ENCODE data around the gene SOHLH1.

The SOHLH1 gene

GRCh38 chr9:135660407-135660806 is 38.9 kb downstream of the SOHLH1 start:
- TF ChIP-seq EZH2phosphoT487 (IDR thresholded peaks at IDR 0.05; ENCODE audit: borderline replicate concordance, low read length) (no peak), CTCF (IDR thresholded peaks at IDR 0.05; ENCODE audit: low read depth, low read length, poor library complexity, severe bottlenecking) (no peak)
- Histone ChIP-seq H3K4me1 (ENCODE audit: control insufficient read depth, low read length) (no peaks in the 10 kb centered on the region), H3K4me2 (ENCODE audit: low read length) (no peak overlapping the region), H3K36me3 (ENCODE audit: control insufficient read depth, low read length) (no peaks in the 10 kb centered on the region), H3K4me3 (ENCODE audit: low read length) (no peak overlapping the region), H3F3A (ENCODE audit: control insufficient read depth, insufficient read depth) (no peaks in the 10 kb centered on the region), H4K20me1 (ENCODE audit: control insufficient read depth, insufficient read depth, low read depth, low read length) (no peaks in the 10 kb centered on the region), H3K9me3 (ENCODE audit: control insufficient read depth, insufficient read depth, low read length) (no peaks in the 10 kb centered on the region), H3K27ac (ENCODE audit: low read depth, low read length) (no peak overlapping the region), H3K79me2 (ENCODE audit: control insufficient read depth, low read length) (no peaks in the 10 kb centered on the region), H3K9me2 (replicated peaks; ENCODE audit: control insufficient read depth, low read length) (no peaks in the 10 kb centered on the region), H3K27me3 (ENCODE audit: control insufficient read depth, low read length) (no peaks in the 10 kb centered on the region)

- Histone ChIP-seq H3K27me3 (ENCODE audit: control insufficient read depth, low read length) (no peaks in the 10 kb centered on the region), H3K4me2 (ENCODE audit: low read length) (no peak overlapping the region), H3K9me3 (ENCODE audit: control insufficient read depth, insufficient read depth, low read length) (no peaks in the 10 kb centered on the region), H4K20me1 (ENCODE audit: control insufficient read depth, insufficient read depth, low read depth, low read length) (no peaks in the 10 kb centered on the region), H3K9me2 (replicated peaks; ENCODE audit: control insufficient read depth, low read length) (no peaks in the 10 kb centered on the region), H3K79me2 (ENCODE audit: control insufficient read depth, low read length) (no peaks in the 10 kb centered on the region), H3K27ac (ENCODE audit: low read depth, low read length) (no peak overlapping the region), H3K4me3 (ENCODE audit: low read length) (no peak overlapping the region), H3F3A (ENCODE audit: control insufficient read depth, insufficient read depth) (no peaks in the 10 kb centered on the region), H3K4me1 (ENCODE audit: control insufficient read depth, low read length) (no peaks in the 10 kb centered on the region), H3K36me3 (ENCODE audit: control insufficient read depth, low read length) (no peaks in the 10 kb centered on the region)
- TF ChIP-seq EZH2phosphoT487 (IDR thresholded peaks at IDR 0.05; ENCODE audit: borderline replicate concordance, low read length) (no peak), CTCF (IDR thresholded peaks at IDR 0.05; ENCODE audit: low read depth, low read length, poor library complexity, severe bottlenecking) (no peak)
Measured at GRCh38 chr9:135659252-135659651, 40.0 kb downstream of the SOHLH1 start.

GRCh38 chr9:135657416-135657815 is 41.9 kb downstream of the SOHLH1 start:
- TF ChIP-seq CTCF (IDR thresholded peaks at IDR 0.05; ENCODE audit: low read depth, low read length, poor library complexity, severe bottlenecking): no peak
- TF ChIP-seq EZH2phosphoT487 (IDR thresholded peaks at IDR 0.05; ENCODE audit: borderline replicate concordance, low read length): no peak
- Histone ChIP-seq H3K4me1 (ENCODE audit: control insufficient read depth, low read length) (no peaks in the 10 kb centered on the region), H3K9me2 (replicated peaks; ENCODE audit: control insufficient read depth, low read length) (no peaks in the 10 kb centered on the region), H3K27ac (ENCODE audit: low read depth, low read length) (no peak overlapping the region), H3K9me3 (ENCODE audit: control insufficient read depth, insufficient read depth, low read length) (no peaks in the 10 kb centered on the region), H3K27me3 (ENCODE audit: control insufficient read depth, low read length) (no peaks in the 10 kb centered on the region), H3K4me2 (ENCODE audit: low read length) (no peak overlapping the region), H3K36me3 (ENCODE audit: control insufficient read depth, low read length) (no peaks in the 10 kb centered on the region), H3F3A (ENCODE audit: control insufficient read depth, insufficient read depth) (no peaks in the 10 kb centered on the region), H3K79me2 (ENCODE audit: control insufficient read depth, low read length) (no peaks in the 10 kb centered on the region), H4K20me1 (ENCODE audit: control insufficient read depth, insufficient read depth, low read depth, low read length) (no peaks in the 10 kb centered on the region), H3K4me3 (ENCODE audit: low read length) (no peak overlapping the region)

- Histone ChIP-seq H3K9me3 (ENCODE audit: control insufficient read depth, insufficient read depth, low read length) (peaks cover 3% of the 10 kb centered on the region; the same call in 1 of the 2 replicates), H4K20me1 (ENCODE audit: control insufficient read depth, insufficient read depth, low read depth, low read length) (no peaks in the 10 kb centered on the region), H3K4me2 (ENCODE audit: low read length) (no peak overlapping the region), H3F3A (ENCODE audit: control insufficient read depth, insufficient read depth) (no peaks in the 10 kb centered on the region), H3K9me2 (replicated peaks; ENCODE audit: control insufficient read depth, low read length) (no peaks in the 10 kb centered on the region), H3K36me3 (ENCODE audit: control insufficient read depth, low read length) (no peaks in the 10 kb centered on the region), H3K79me2 (ENCODE audit: control insufficient read depth, low read length) (no peaks in the 10 kb centered on the region), H3K27ac (ENCODE audit: low read depth, low read length) (no peak overlapping the region), H3K4me3 (ENCODE audit: low read length) (no peak overlapping the region), H3K4me1 (ENCODE audit: control insufficient read depth, low read length) (no peaks in the 10 kb centered on the region), H3K27me3 (ENCODE audit: control insufficient read depth, low read length) (no peaks in the 10 kb centered on the region)
- TF ChIP-seq EZH2phosphoT487 (IDR thresholded peaks at IDR 0.05; ENCODE audit: borderline replicate concordance, low read length) (no peak), CTCF (IDR thresholded peaks at IDR 0.05; ENCODE audit: low read depth, low read length, poor library complexity, severe bottlenecking) (no peak)
Measured at GRCh38 chr9:135655317-135655716, 44.0 kb downstream of the SOHLH1 start.

Data from DOHH2 (cell line).